Measurements from ENCODE around the gene ABHD3. TPM values are rescaled to one million over a fixed set of nuclear protein-coding genes. Genes with fewer than 3 reads are reported as not detected.
"Not testable (repeated sequence)": the region's sequence is repeated elsewhere in the genome, so short reads cannot be mapped to it uniquely, and the experiment has no call there.

The ABHD3 gene
- total RNA-seq, 2 experiments from 2014 or later = 24.1 to 25.4 TPM

DNA sequence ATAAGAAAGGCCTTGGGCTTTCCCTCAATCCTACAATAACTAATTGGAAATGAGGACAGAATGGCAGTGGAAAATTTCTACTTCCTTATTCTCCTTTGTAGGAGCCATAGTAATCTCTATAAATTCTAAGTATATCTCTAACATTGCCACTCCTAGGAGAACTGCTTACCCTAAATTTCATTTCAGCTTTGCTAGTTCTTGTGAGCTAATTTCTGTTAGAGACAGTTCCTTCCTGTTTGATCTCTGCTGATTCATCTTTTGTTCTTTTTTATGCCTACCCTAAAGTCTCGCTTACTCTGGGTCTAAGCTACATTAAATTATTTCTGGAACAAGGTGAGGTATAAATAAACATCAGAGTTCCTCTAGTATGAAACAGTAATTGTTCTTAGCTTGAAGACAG, 25.7 kb downstream of the ABHD3 start:
- no peak overlapping the region for H3K27ac Mint-ChIP-seq
- Histone ChIP-seq H3K9me3 (ENCODE audit: control insufficient read depth in 1 of 2, insufficient read depth in 1 of 2, low read length in 2 of 2) (no peaks in the 10 kb centered on the region), H3K4me1 (ENCODE audit: insufficient read depth, low read length) (peaks cover 7% of the 10 kb centered on the region), H3K36me3 (ENCODE audit: insufficient read depth, low read length) (peaks cover 8% of the 10 kb centered on the region), H3K4me3 (ENCODE audit: low read length) (no peak overlapping the region), H3K27ac (ENCODE audit: low read depth in 1 of 2, low read length in 2 of 2) (no peak overlapping the region), H3K27me3 (ENCODE audit: control insufficient read depth in 1 of 2, insufficient read depth in 2 of 2, low read length in 2 of 2) (no peaks in the 10 kb centered on the region)
- ChIA-PET POLR2A (no interaction called here), CTCF (interaction anchor here (0.6 to 1.0 kb wide), 2 partner anchors 11 to 163 kb away, joined by 3 to 4 read pairs; no protein-coding TSS in a partner anchor)
- intact Hi-C loops (cut with DNase I, micrococcal nuclease) = no loop called here
- peaks cover 7% of the 10 kb centered on the region for H3K4me1 Mint-ChIP-seq (ENCODE audit: low read depth)
- no peaks in the 10 kb centered on the region for H3K9me3 Mint-ChIP-seq
- no peaks in the 10 kb centered on the region for H3K27me3 Mint-ChIP-seq
- no peak for TF ChIP-seq CTCF (IDR thresholded peaks at IDR 0.05)
- no peak for DNase-seq
- peaks cover 10% of the 10 kb centered on the region for H3K36me3 Mint-ChIP-seq (ENCODE audit: low read depth)
- no peak overlapping the region for H3K4me3 Mint-ChIP-seq
- no peak for ATAC-seq (ENCODE audit: poor library complexity)

DNA sequence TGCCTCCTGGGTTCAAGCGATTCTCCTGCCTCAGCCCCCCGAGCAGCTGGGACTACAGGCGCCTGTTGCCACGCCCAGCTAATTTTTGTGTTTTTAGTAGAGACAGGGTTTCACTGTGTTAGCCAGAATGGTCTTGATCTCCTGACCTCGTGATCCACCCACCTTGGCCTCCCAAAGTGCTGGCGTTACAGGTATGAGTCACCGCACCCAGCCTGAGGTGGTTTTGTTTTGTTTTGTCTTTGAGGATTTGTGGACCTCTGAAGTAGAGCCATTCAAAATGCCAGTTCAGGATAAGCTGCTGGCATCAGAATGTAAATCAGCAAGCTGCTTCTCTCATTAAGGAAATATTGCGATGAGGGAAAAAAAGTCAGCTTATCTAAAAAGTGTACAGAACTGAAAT, 29.2 kb downstream of the ABHD3 start:
- H3K9me3 ChIP-seq (ENCODE audit: control insufficient read depth in 1 of 2, insufficient read depth in 1 of 2, low read length in 2 of 2); H3K36me3 Mint-ChIP-seq (ENCODE audit: low read depth); DNase-seq; ATAC-seq (ENCODE audit: poor library complexity); H3K27ac ChIP-seq (ENCODE audit: low read depth in 1 of 2, low read length in 2 of 2); H3K4me3 ChIP-seq (ENCODE audit: low read length); H3K27me3 Mint-ChIP-seq; intact Hi-C loops (cut with DNase I, micrococcal nuclease); H3K27ac Mint-ChIP-seq; POLR2A ChIA-PET; H3K4me3 Mint-ChIP-seq; H3K4me1 ChIP-seq (ENCODE audit: insufficient read depth, low read length); H3K4me1 Mint-ChIP-seq (ENCODE audit: low read depth); H3K27me3 ChIP-seq (ENCODE audit: control insufficient read depth in 1 of 2, insufficient read depth in 2 of 2, low read length in 2 of 2); H3K9me3 Mint-ChIP-seq: not testable (repeated sequence)
- peaks cover 14% of the 10 kb centered on the region for H3K36me3 ChIP-seq (ENCODE audit: insufficient read depth, low read length)
- CTCF ChIA-PET = interaction anchor here (0.7 kb wide), 1 partner anchor 63 kb away, joined by 3 read pairs; no protein-coding TSS in a partner anchor

GRCh38 chr18:21672521-21673267, 31.9 kb downstream of the ABHD3 start:
- Mint-ChIP-seq H3K27me3 (no peaks in the 10 kb centered on the region), H3K4me1 (ENCODE audit: low read depth) (no peaks in the 10 kb centered on the region), H3K27ac (no peak overlapping the region), H3K4me3 (no peak overlapping the region), H3K9me3 (no peaks in the 10 kb centered on the region), H3K36me3 (ENCODE audit: low read depth) (peaks cover 7% of the 10 kb centered on the region)
- intact Hi-C loops (cut with DNase I, micrococcal nuclease) = no loop called here
- Histone ChIP-seq H3K9me3 (ENCODE audit: control insufficient read depth in 1 of 2, insufficient read depth in 1 of 2, low read length in 2 of 2) (no peaks in the 10 kb centered on the region), H3K36me3 (ENCODE audit: insufficient read depth, low read length) (peaks cover 14% of the 10 kb centered on the region), H3K27me3 (ENCODE audit: control insufficient read depth in 1 of 2, insufficient read depth in 2 of 2, low read length in 2 of 2) (no peaks in the 10 kb centered on the region), H3K4me3 (ENCODE audit: low read length) (no peak overlapping the region), H3K27ac (ENCODE audit: low read depth in 1 of 2, low read length in 2 of 2) (no peak overlapping the region), H3K4me1 (ENCODE audit: insufficient read depth, low read length) (no peaks in the 10 kb centered on the region)
- TF ChIP-seq CTCF (IDR thresholded peaks at IDR 0.05) = no peak
- ChIA-PET CTCF (no interaction called here), POLR2A (no interaction called here)
- ATAC-seq (ENCODE audit: poor library complexity) (no peak), DNase-seq (no peak)

Data from CD4-positive, alpha-beta T cell (primary cell).